DLD1 (cell line): ENCODE measurements around the gene LRIG1.

Experiments used
- in situ Hi-C: cut with HindIII; loops from 2 replicates; pipeline ENCODE4 v1.10.0; 2017; ENCODE audit warnings: low sequenced_read_pairs

Gene LRIG1

GRCh38 chr3:66444146-66444644 is 56.6 kb downstream of the LRIG1 start:
- in situ Hi-C loops: no loop called here

- in situ Hi-C loops: no loop called here
Measured at GRCh38 chr3:66443118-66443803, 57.6 kb downstream of the LRIG1 start.

- in situ Hi-C loops: no loop called here
Measured at GRCh38 chr3:66442254-66443117, 58.3 kb downstream of the LRIG1 start.

GRCh38 chr3:66441692-66442091 is 59.1 kb downstream of the LRIG1 start:
- in situ Hi-C loops: no loop called here

- in situ Hi-C loops: no loop called here
Measured at GRCh38 chr3:66441129-66441528, 59.7 kb downstream of the LRIG1 start.

- in situ Hi-C loops: no loop called here
Measured at GRCh38 chr3:66439666-66440344, 61.0 kb downstream of the LRIG1 start.

GRCh38 chr3:66438046-66438445 is 62.8 kb downstream of the LRIG1 start:
- in situ Hi-C loops: no loop called here

- in situ Hi-C loops: no loop called here
Measured at GRCh38 chr3:66437341-66437929, 63.4 kb downstream of the LRIG1 start.

GRCh38 chr3:66435989-66436388 is 64.8 kb downstream of the LRIG1 start:
- in situ Hi-C loops: no loop called here

GRCh38 chr3:66434726-66435125 is 66.1 kb downstream of the LRIG1 start:
- in situ Hi-C loops: no loop called here

- in situ Hi-C loops: no loop called here
Measured at GRCh38 chr3:66433522-66433782, 67.4 kb downstream of the LRIG1 start.

GRCh38 chr3:66432767-66433521 is 67.9 kb downstream of the LRIG1 start:
- in situ Hi-C loops: no loop called here

- in situ Hi-C loops: no loop called here
Measured at GRCh38 chr3:66432041-66432766, 68.6 kb downstream of the LRIG1 start.

- in situ Hi-C loops: no loop called here
Measured at GRCh38 chr3:66431494-66431893, 69.3 kb downstream of the LRIG1 start.

GRCh38 chr3:66430876-66431275 is 69.9 kb downstream of the LRIG1 start:
- in situ Hi-C loops: no loop called here

GRCh38 chr3:66428733-66429132 is 72.1 kb downstream of the LRIG1 start:
- in situ Hi-C loops: no loop called here

- in situ Hi-C loops: no loop called here
Measured at GRCh38 chr3:66427951-66428474, 72.8 kb downstream of the LRIG1 start.

GRCh38 chr3:66427352-66427751 is 73.5 kb downstream of the LRIG1 start:
- in situ Hi-C loops: no loop called here

- in situ Hi-C loops: no loop called here
Measured at GRCh38 chr3:66426135-66426534, 74.7 kb downstream of the LRIG1 start.
